ENCODE results near the gene SBNO2.

- TF ChIP-seq CTCF (conservative IDR thresholded peaks at IDR 0.05; ENCODE audit: low read depth, low read length) (no peak), EZH2 (IDR thresholded peaks at IDR 0.05; ENCODE audit: borderline replicate concordance, low read depth, low read length, poor library complexity, severe bottlenecking) (no peak)
Observed at GRCh38 chr19:1138121-1138520, 35.9 kb downstream of the SBNO2 start.
